GM21619 (cell line): ENCODE data around the gene ATP2A1.
"Not testable (repeated sequence)": the region's sequence is repeated elsewhere in the genome, so short reads cannot be mapped to it uniquely, and the experiment has no call there.

Source experiments
- ATAC-seq: cut with Tn5 transposase; IDR thresholded peaks from one replicate; pipeline ENCODE4 v1.9.1; 2021; ENCODE audit not compliant: unreplicated experiment

Gene ATP2A1

DNA sequence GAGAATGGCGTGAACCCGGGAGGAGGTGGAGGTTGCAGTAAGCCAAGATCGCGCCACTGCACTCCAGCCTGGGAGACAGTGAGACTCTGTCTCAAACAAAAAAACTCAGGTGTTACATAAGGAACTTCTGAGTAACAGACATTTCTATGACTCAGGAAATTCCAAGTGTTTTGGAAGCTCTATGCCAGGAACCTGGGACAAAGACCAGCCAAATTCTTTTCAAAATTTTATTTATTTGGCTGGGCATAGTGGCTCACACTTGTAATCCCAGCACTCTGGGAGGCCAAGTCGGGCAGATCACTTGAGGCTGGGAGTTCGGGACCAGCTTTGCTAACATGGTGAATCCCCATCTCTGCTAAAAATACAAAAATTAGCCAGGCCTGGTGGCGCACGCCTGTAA lies 19.9 kb upstream of the ATP2A1 start:
- ATAC-seq = no peak

DNA sequence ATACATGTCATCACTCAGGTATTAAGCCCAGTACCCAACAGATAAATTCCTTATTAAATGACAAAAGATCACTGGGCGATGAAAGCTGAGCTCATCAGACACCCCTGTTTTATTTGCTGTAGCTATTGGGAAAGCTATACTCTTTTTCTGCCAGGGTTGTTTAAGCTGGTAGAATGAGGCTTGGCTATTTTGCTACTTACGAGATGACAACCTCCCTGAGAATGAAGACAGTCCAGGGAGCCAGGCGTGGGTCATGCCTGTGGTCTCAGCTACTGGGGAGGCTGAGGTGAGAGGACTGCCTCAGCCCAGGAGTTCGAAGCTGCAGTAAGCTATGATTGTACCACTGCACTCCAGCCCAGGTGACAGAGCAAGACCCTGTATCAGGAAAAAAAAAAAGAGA lies 19.0 kb upstream of the ATP2A1 start:
- ATAC-seq = no peak

DNA sequence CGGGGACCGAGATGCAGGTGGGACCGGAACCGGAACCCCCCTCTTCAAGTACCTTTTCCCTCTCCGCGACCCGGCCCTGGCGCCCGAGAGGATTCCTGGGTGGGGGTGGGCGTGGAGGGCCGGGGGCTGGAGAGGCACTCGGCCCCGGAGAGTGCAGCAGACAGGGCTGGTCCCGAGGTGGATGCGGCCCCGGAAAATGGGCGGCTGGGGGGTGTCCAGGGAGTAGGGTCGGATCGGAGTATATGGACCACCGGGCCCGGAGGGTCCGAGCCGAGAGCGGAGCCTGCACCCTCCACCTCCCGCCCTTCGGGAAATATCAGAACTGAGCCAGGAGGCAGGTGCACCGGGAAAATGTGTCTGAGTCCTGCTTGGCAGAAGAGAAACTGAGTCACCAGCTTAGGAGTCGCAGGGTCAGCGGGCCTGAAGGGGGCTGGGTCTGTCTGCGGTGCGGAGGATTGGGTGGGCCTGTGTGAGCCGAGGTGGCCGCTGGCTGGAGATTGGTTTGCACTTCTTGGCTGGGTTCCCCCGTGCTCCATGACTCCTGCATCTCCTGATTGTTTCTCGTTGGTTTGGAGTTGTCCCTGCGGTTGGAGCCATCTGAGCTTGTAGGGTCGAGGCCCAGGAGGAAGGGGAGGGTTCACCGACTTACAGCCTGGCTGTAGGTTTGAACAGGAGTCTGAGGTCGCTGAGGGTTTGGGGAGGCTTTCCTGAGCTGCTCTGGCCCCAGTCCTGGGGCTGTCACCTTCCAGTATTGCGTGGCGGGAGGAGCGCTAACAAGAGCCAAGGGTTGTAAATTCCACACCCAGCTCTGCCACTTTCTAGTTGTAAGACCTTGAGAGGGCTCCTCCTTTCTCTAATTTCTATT lies 14.1 kb upstream of the ATP2A1 start:
- no peak for ATAC-seq

DNA sequence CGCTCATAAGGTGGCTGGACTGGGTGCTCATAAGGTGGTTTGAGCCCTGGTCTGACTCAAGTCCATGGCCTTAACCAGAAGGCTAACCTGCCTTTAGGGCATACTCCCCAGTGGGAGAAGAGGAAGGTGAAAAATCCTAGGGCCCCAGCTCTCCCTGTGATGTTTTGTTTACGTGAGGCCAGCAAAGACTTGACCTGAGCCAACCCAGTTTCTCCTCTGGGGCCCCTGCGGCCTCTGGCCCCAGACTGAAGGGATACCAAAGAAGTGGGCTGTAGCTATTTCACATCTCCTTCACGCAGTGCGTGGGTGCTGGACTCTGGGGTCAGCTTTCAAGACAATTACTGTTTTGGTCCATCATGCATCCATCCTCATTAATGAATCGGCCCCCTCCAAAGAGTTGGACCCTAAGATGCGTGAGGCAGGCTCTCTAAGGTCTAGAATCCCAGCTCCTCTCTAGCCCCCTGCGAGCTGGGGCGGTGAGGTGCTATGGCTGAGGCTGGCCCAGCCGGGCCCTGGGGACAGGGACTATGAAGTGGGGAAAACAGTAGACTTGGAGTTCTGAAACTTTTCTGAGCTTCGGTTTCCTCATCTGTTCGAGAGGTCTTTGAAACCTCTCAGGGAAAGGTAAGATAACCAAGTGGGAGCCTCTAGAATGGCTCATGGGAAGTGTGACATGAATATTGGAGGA lies 13.1 kb upstream of the ATP2A1 start:
- no peak for ATAC-seq

DNA sequence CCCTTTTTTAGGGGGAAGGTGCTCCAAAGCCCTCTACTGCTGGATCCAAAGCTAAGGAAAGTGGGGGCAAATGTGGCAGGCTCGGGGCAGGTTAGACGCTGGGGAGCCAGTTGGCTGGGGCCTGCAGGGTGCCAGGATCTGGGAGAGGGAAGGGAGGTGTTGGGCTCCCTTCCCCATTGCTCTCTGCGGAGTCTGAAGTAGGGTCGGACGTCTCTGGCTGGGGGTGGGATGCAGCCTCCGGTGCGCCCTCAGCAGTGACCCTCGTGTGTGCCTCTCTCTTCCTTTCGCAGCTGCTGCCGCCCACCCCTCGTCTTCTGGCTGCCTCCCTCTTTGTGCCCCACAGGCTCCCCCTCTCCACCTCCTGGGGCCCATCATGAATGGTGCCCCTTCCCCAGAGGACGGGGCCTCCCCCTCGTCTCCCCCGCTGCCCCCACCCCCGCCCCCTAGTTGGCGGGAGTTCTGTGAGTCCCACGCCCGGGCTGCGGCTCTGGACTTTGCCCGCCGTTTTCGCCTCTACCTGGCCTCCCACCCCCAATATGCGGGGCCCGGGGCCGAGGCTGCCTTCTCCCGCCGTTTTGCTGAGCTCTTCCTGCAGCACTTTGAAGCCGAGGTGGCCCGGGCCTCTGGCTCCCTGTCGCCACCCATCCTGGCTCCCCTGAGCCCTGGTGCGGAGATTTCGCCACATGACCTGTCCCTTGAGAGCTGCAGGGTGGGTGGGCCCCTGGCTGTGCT lies 12.4 kb upstream of the ATP2A1 start:
- ATAC-seq = no peak

DNA sequence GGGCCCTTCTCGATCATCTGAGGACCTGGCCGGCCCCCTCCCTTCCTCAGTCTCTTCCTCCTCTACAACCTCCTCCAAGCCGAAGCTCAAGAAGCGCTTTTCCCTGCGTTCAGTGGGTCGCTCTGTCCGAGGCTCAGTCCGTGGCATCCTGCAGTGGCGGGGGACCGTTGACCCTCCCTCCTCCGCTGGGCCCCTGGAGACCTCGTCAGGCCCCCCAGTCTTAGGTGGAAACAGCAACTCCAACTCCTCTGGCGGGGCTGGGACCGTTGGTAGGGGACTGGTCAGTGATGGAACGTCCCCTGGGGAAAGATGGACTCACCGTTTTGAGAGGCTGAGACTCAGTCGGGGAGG lies 11.9 kb upstream of the ATP2A1 start:
- no peak for ATAC-seq

DNA sequence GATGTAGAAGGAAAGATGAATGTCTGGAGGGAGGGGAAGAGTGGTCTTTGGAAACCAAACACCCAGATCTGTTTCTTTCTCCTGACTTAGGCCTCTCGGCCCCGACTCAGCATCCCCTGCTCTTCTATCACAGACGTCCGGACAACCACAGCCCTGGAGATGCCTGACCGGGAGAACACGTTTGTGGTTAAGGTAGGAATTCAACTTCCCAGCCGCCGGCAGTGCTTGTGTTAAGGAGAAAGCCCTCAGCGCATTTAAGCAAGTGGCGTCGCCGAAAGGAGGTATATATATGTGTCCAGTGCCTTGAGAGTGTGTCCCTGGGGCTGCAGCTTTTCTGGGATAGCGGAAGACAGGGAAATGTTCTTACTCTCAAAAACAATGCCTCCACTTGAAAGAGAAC lies 11.0 kb upstream of the ATP2A1 start:
- ATAC-seq = no peak

DNA sequence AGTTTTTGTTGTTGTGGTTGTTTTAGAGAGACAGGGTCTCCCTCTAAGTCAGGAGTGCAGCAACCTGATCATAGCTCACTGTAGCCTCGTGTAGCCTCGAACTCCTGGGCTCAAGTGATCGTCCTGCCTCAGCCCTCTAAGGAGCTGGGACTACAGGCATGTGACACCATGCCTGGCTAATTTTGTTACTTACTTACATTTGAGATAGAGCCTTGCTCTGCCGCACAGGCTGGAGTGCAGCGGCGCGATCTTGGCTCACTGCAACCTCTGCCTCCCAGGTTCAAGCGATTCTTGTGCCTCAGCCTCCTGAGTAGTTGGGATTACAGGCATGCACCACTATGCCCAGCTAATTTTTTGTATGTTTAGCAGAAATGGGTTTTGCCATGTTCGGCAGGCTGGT lies 10.6 kb upstream of the ATP2A1 start:
- ATAC-seq = not testable (repeated sequence)

DNA sequence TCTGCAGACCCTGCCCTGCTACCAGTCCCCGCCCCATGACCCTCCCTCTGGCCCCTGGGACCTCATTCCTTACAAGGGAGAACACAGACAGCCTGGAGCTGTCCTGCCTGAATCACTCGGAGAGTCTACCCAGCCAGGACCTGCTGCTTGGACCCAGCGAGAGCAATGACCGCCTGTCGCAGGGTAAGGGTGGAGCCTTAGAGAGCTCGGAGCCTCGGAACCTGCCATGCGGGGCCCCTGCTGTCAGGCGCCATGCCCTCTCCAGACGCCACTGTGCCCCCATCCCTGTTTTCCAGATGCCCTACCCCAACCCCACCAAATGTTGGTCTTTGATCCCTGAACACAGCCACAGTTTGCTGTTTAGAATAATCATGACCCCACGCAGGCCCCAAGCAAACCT lies 9.1 kb upstream of the ATP2A1 start:
- ATAC-seq = no peak

DNA sequence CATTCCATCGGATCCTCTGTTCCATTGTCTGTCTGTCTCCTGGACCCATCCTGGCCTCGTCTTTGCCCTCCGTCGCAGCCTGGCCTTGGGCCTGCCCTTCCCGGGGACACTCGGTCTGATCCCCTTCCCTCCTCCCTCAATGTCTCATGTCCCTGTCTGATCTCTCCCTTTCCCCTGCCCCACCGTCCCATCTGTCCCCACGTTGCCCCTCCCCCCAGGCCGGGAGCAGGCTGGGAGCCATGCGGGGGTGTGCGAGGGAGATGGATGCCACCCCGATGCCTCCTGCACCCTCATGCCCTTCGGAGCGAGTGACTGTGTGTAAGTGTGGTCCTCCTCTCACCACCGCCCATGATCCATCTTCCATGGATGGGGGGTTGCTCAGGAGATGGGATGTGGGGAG lies 5.3 kb upstream of the ATP2A1 start:
- ATAC-seq = no peak

DNA sequence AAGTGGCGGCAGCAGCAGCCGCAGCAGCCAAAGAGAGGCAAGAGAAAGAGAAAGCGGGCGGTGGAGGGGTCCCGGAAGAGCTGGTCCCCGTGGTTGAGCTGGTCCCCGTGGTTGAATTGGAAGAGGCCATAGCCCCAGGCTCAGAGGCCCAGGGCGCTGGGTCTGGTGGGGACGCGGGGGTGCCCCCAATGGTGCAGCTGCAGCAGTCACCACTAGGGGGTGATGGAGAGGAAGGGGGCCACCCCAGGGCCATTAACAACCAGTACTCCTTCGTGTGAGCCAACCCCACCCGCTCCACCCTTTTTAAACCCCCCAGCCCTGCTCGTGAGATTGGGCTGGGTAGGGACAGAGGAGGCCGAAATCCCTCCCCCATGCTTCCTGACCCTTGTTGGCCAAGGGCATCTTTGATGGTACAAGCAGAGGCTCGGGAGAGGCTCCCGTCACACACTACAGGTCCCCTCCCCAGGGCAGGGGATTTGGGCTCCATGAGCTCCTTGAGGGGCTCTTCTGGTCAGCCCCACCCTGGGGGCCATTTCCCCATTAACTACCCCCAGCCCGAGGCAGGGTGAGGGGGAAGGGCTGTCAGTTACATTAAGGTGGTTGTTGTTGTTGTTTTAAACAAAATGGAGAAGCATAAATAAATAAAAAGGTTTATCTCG lies 4.6 kb upstream of the ATP2A1 start:
- no peak for ATAC-seq

DNA sequence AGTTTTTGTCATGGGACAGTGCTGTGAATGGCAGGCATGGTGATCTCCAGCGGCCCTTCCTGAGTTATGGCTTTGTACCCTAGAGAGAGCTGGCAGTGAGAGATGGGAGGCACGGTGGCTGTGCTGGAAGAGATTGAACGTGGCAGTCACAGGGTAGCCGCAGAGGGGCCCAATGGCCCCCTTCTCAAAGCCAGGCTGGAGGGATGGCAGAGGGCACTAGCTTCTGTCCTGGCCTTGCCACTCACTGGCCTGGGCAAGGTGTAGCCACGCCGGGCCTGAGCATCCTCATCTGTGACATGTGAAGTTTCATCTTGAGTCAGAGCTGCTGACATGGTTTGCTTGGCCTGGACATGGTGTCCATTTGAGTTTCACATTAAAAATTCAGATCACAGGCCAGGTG lies 3.9 kb upstream of the ATP2A1 start:
- ATAC-seq = no peak

DNA sequence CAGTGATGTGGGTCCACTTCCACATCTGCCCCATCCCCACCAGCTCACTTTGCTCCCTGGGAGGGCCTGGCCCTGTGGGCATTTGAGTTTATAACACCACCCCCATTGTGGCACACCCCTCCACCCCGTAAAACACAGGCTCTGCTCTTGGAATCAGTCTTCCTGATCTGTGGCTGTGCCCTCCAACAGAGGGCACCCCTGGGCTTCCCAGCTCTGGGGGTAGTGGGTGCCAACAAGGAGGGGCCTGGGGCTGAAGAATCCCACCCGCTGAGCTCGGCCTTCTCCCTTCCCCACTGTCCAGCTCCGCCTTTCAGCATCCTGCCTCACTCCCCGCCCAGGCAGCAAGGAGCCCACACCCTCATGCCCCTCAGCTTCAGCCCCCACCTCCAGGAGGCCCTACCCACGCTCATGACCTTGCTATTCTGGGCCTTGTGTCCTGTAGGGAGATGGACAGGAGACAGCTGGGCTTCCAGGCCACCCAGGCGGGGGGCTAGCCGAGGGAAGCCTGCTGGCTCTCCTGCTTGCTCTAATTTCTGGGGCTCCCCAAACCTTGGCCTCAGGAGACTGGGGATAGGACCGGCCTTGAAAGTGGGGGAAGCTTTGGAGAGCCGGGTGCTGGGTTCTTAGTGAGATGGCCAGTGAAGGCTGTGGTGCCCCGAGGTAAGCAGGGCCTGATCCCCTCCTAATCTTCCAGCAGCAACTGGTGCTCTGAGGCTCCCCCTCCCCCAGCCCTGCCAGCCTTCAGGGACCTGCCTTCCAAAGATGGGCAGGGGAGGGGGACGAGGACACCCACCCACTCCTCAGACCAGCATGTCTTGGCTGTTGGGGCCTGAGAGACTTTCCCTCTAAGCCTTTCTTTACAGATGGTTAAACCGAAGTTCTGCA lies 2.9 kb upstream of the ATP2A1 start:
- ATAC-seq = no peak

DNA sequence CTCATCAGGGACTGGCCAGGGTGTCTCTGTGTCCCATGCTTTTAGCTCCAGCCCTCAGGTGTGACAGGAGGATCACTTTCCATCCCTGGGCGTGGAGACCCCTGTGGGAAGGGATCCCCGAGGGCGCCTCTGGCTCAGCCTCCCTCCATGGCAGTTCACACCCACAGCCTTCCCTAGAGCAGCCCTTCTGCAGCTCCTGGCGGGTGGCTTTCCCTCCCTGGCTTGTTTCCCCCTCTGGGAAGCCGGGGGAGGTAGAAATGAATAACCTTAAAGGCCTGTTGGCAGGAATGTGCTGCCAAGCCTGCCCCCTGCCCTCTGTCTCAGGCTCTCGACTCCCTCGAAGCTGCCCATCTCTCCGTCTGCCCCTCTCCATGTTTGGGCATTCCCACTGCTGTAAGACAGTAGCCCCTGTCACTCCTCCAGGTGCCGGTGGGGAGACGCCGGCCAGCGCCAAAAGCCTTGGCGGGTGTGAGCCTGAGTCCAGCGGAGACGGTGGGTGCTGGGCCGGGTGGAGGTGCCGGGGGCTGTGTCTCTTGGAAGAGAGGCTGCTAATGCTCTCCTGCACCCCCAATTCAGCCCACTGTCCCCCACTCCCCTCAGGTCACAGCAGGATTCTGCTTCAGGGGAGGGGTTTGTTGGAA lies 2.1 kb upstream of the ATP2A1 start:
- ATAC-seq = no peak

DNA sequence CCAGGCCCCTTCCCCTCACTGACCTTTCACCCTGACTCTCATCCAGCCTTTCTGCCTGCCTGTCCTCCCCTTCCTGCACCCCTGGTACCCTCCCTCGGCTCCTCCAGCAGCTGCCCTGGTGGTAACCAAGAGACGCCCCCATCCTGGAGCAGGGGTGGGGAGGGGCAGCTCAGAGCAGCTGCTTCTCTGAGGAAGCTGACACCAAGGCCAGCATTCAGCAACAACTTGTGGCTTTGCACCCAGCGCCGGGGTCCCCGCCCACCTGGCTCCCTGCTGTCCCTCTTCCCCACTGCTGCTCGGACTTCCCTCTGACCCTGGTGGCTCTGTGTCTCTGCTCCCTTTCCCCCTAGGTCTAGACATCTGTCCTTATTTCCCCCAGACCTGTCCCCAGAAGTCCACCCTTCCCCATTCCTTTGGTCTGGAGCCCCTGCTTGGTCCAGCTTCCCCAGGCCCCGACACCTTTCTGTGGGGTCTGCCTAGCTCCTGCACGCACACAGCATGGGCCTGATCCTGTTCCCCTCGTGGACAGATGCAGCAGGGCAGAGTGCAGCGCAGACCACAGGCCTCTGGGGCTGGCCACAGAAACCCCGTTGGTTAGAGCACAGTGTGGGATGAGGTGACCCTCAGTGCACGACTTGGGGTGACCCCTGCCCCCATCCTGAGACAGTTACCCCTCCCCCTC lies 1.2 kb upstream of the ATP2A1 start:
- no peak for ATAC-seq

DNA sequence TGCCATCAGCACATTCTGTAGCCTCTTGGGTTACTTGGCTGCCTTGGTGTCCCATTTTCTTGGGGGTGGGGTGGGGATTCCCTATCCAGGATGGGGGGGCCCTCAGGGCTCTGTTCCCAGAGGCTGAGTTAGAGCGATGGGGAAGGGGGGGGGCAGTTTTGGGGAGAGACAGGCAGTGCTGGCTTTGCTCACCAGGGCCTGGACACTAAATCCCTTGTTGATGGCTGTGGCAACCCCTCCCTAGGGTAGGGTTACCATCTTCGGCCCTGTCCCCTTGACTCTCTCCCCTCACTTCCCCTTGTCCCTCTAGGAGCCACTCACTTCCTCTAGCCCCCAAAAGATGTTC lies 660 bp upstream of the ATP2A1 start:
- no peak for ATAC-seq

DNA sequence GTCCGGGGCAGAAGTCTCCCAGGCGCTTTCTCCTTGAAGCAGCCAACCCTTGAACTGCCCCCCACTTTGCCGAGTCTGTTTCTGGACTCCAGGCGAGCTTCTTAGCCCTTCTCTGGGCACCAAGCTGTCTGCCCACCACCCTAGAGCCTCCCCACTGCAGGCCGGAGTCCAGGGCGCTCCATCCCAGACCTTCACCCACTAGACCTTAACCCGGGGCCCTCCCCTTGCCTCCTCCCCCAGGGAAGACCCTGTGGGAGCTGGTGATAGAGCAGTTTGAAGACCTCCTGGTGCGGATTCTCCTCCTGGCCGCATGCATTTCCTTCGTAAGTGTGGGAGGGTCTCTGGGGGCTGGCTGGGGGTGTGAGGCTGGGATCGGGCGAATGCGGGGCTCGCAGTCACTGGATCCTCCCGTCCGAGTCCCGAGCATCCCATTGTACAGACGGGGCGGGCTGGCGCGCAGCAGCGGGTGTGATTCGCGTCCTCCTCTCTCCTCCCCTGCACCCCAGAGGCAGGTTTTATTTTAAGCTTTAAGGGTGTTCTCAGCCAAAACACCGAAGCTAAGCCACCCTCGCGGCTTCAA lies 1.1 kb downstream of the ATP2A1 start:
- no peak for ATAC-seq

DNA sequence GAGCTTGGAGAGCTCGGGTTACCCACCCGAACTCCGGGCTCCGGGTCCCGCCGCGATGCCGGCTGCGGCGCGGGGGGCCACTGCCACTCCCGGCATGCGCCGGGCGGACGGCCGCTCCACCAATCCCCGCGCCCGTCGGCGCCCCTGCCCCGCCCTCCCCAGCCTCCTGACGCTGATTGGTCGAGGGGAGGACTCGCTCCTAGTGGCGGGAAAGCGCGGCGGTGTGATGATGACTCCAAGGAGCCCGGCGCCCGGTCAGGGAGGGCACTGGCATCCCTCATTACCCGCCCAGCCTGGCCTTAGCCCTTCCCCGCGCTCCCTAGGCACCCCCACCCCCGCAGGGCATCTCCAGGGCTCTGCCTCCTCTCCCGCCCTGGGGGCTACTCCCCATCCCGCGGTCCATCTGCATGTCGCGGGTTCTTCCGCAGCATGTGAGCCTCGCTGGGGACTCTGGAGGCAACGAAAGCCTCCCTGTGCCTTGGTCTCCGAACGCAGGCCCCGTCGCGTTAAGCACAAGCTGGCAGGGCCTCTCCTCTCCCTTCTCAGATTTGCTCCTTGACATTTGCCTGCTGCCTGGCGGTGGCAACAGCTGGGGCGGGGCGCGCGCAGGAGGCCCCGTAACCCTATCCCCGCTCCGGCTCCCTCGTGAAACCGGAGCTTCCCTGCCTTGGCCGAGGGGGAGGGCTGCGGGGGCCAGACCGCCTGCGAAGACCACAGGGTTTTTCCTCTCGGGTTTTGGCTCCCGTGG lies 1.7 kb downstream of the ATP2A1 start:
- ATAC-seq = peak; percentile 89

DNA sequence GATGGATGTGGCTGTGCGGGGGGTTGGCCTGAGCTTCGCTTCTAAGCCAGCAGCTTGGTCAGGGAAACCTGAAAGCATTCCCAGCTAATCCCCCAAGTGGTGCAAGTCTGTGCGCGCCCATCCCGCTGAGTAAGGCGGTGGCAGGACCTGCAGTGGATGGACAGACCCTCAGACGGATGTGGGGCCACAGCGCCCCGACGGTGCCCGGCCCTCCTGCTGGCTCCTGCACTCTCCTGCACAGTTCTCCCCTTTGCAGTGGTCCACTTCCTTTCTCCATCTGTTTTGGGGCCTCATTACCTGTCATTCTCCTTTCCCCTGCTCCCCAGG lies 2.3 kb downstream of the ATP2A1 start:
- no peak for ATAC-seq
